ENCODE results near the gene HSPA8.

GRCh38 chr11:123107945-123108495 lies 46.1 kb upstream of the HSPA8 start:
- TF ChIP-seq POLR2AphosphoS5 (IDR thresholded peaks at IDR 0.05; ENCODE audit: low read depth, low read length) (no peak), CTCF (IDR thresholded peaks at IDR 0.05) (no peak), REST (IDR thresholded peaks at IDR 0.05; ENCODE audit: insufficient read depth in 1 of 2, low read depth in 2 of 2, low read length in 1 of 2) (no peak), TCF7L2 (IDR thresholded peaks at IDR 0.05; ENCODE audit: low read depth, low read length) (no peak), SIN3A (IDR thresholded peaks at IDR 0.05; ENCODE audit: borderline replicate concordance, insufficient read depth, low read depth, low read length) (no peak)

All from Panc1 (cell line).